DMS153 treated with DMSO at 0.1 percent for 48 hours (cell line): ENCODE data around the gene PPP1R3E.

Source experiments
- DNase-seq: peaks from one replicate; lab custom pipeline; 2025; ENCODE audit not compliant: unreplicated experiment; lab: John Stamatoyannopoulos, UW

The PPP1R3E gene

DNA sequence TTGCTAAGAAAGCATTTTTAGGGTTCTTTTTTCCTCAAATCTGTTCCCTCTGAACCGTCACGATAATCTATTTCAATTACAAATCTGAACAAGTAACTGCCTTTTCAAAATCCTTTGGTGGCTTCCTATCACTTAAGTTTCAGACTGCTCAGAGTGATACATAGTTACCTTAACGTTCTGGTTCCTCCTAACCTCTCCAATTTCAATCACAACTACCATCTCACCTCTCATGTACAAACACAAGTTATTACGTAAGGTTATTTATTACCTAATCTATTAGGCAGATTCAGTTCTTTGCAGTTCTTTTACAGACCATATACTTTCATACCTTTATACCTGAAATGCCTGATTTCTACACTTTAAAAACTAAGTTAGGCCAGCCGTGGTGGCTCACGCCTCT lies 52.8 kb downstream of the PPP1R3E start:
- no peak for DNase-seq

GRCh38 chr14:23248601-23249000 lies 54.1 kb downstream of the PPP1R3E start:
- no peak for DNase-seq
